ENCODE data around the gene ADAMTS4. TPM values are rescaled to one million over a fixed set of nuclear protein-coding genes. Genes with fewer than 3 reads are reported as not detected.

Gene ADAMTS4
- total RNA-seq, 1 experiment from 2014 or later, result 7.0 TPM

DNA sequence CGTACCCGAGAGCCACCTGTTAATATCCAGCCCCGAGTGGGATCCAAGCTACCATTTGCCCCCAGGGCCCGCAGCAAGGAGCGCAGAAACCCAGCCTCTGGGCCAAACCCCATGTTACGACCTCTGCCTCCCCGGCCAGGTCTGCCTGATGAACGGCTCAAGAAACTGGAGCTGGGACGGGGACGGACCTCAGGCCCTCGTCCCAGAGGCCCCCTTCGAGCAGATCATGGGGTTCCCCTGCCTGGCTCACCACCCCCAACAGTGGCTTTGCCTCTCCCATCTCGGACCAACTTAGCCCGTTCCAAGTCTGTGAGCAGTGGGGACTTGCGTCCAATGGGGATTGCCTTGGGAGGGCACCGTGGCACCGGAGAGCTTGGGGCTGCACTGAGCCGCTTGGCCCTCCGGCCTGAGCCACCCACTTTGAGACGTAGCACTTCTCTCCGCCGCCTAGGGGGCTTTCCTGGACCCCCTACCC lies 38.1 kb downstream of the ADAMTS4 start:
- Histone ChIP-seq H3K27ac (ENCODE audit: insufficient read length, low read depth, low read length) (no peak overlapping the region), H4K91ac (ENCODE audit: insufficient read length, low read depth, low read length) (no peak overlapping the region), H2BK120ac (ENCODE audit: low read depth, low read length, poor library complexity, severe bottlenecking) (no peak overlapping the region), H4K8ac (replicated peaks; ENCODE audit: insufficient read length, low read depth, low read length) (no peak overlapping the region), H2BK12ac (ENCODE audit: insufficient read length, low read depth, low read length) (no peak overlapping the region), H3K9ac (ENCODE audit: extremely low read depth, insufficient read length, low read length) (no peak overlapping the region), H3K23me2 (ENCODE audit: insufficient read length, low read depth, low read length, poor library complexity, severe bottlenecking) (peaks cover 10% of the 10 kb centered on the region), H4K5ac (ENCODE audit: insufficient read length, low read depth, low read length) (no peak overlapping the region), H2BK5ac (ENCODE audit: insufficient read length, low read length) (no peak overlapping the region), H2AFZ (ENCODE audit: low read length) (no peak overlapping the region), H3K4ac (ENCODE audit: low read depth, low read length) (no peak overlapping the region), H3K18ac (ENCODE audit: insufficient read length, low read depth, low read length) (no peak overlapping the region), H3K79me1 (ENCODE audit: insufficient read depth, low read depth, low read length, poor library complexity, severe bottlenecking) (no peaks in the 10 kb centered on the region), H3K27me3 (ENCODE audit: insufficient read depth, low read length) (no peaks in the 10 kb centered on the region), H3K79me2 (ENCODE audit: insufficient read depth, low read length) (no peaks in the 10 kb centered on the region), H3K14ac (ENCODE audit: insufficient read depth, low read length) (no peak overlapping the region), H3K9me3 (ENCODE audit: control insufficient read depth, low read depth, low read length) (no peaks in the 10 kb centered on the region), H3K23ac (ENCODE audit: insufficient read length, low read depth, low read length) (no peak overlapping the region), H2AK5ac (ENCODE audit: insufficient read length, low read length) (no peak overlapping the region), H3K4me1 (ENCODE audit: insufficient read depth, low read length) (no peaks in the 10 kb centered on the region), H2BK15ac (ENCODE audit: low read depth, low read length) (no peak overlapping the region), H3T11ph (ENCODE audit: low read length) (no peak overlapping the region), H2BK20ac (ENCODE audit: low read depth, low read length, poor library complexity, severe bottlenecking) (no peak overlapping the region), H3K56ac (ENCODE audit: insufficient read length, low read depth, low read length) (no peak overlapping the region), H4K20me1 (ENCODE audit: control insufficient read depth, insufficient read depth, insufficient read length) (no peaks in the 10 kb centered on the region), H3K4me2 (ENCODE audit: insufficient read depth, insufficient read length, low read length) (peak overlapping the region; percentile 94)
- no peak for TF ChIP-seq CTCF (conservative IDR thresholded peaks at IDR 0.05)
- DNase-seq, result no peak
- Mint-ChIP-seq H3K27me3 (ENCODE audit: low read depth) (no peaks in the 10 kb centered on the region; the same call in 1 of the 2 replicates), H3K4me1 (peaks cover 26% of the 10 kb centered on the region in 2 experiments), H3K27ac (no peak overlapping the region), H3K36me3 (ENCODE audit: insufficient read depth in 1 of 3, low read depth in 3 of 3) (peaks cover 29 to 67% (median 56%) of the 10 kb centered on the region in 3 experiments), H3K4me3 (peak overlapping the region; percentile 81 to 89), H3K9me3 (no peaks in the 10 kb centered on the region)
- WGBS (ENCODE audit: extremely low coverage, insufficient read length, low lambda C conversion rate), result no CpG with 5 or more reads among the region's 22 CpGs
